Neural cell (in vitro differentiated cells): ENCODE measurements around the gene KLHL3. TPM values are rescaled to one million over a fixed set of nuclear protein-coding genes. Genes with fewer than 3 reads are reported as not detected.

ENCODE experiments used
- H2AFZ ChIP-seq: fragments of 200-600, 300-800 bp; sonication (generic), shearing (Covaris generic); 2 replicates; pipeline ENCODE4 v1.6.0; 2014; ENCODE audit warnings: low read depth, mild to moderate bottlenecking, antibody characterized with exemption, low read length, moderate library complexity
- H3F3A ChIP-seq: fragments of 200-600 bp; shearing (Covaris generic); 2 replicates; pipeline ENCODE4 v1.6.1; 2016; ENCODE audit warnings: mild to moderate bottlenecking, moderate library complexity, mixed read lengths, antibody characterized with exemption, low read length; ENCODE audit not compliant: insufficient read depth, poor library complexity, severe bottlenecking
- H3K27ac ChIP-seq: fragments of 200-600, 300-800 bp; sonication (generic), shearing (Covaris generic); 2 replicates; pipeline ENCODE4 v1.5.1; 2014; ENCODE audit warnings: mild to moderate bottlenecking, low read length, moderate library complexity
- H3K27me3 ChIP-seq: fragments of 300-800, 200-600 bp; sonication (generic), shearing (Covaris generic); 2 replicates; pipeline ENCODE4 v1.6.0; 2014; ENCODE audit warnings: mild to moderate bottlenecking, low read depth, low read length, moderate library complexity; ENCODE audit not compliant: insufficient read depth
- H3K36me3 ChIP-seq: fragments of 300-800, 200-600 bp; sonication (generic), shearing (Covaris generic); 2 replicates; pipeline ENCODE4 v1.5.1; 2014; ENCODE audit warnings: mild to moderate bottlenecking, antibody characterized with exemption, low read length, moderate library complexity; ENCODE audit not compliant: insufficient read depth
- H3K4me2 ChIP-seq: fragments of 300-800, 200-600 bp; sonication (generic), shearing (Covaris generic); 2 replicates; pipeline ENCODE4 v1.6.0; 2014; ENCODE audit warnings: mild to moderate bottlenecking, low read length
- H3K4me3 ChIP-seq: fragments of 300-800, 200-600 bp; sonication (generic), shearing (Covaris generic); 2 replicates; pipeline ENCODE4 v1.5.1; 2014; ENCODE audit warnings: mild to moderate bottlenecking, low read length, moderate library complexity
- H3K79me2 ChIP-seq: fragments of 200-600 bp; shearing (Covaris generic); replicated peaks from 2 replicates; pipeline ENCODE4 v1.6.0; 2014; ENCODE audit warnings: mild to moderate bottlenecking, low read length, moderate library complexity; ENCODE audit not compliant: insufficient read depth
- H3K9ac ChIP-seq: fragments of 300-800, 200-600 bp; sonication (generic), shearing (Covaris generic); 2 replicates; pipeline ENCODE4 v1.6.1; 2016; ENCODE audit warnings: mild to moderate bottlenecking, low read length, mixed read lengths
- H3K9me2 ChIP-seq: fragments of 200-600 bp; shearing (Covaris generic); 2 replicates; pipeline ENCODE4 v1.6.1; 2016; ENCODE audit warnings: mild to moderate bottlenecking, low read length, mixed read lengths; ENCODE audit not compliant: insufficient read depth
- H3K9me3 ChIP-seq: fragments of 200-600, 300-800 bp; sonication (generic), shearing (Covaris generic); 2 replicates; pipeline ENCODE4 v1.6.1; 2016; ENCODE audit warnings: mild to moderate bottlenecking, mixed run types, low read length, moderate library complexity, mixed read lengths
- H4K20me1 ChIP-seq: fragments of 200-600 bp; shearing (Covaris generic); 2 replicates; pipeline ENCODE4 v1.6.1; 2016; ENCODE audit warnings: mild to moderate bottlenecking, mixed run types; ENCODE audit not compliant: insufficient read depth
- EP300 ChIP-seq: fragments of 450-650 bp; conservative IDR thresholded peaks from 2 replicates; pipeline ENCODE4 v1.6.1; 2014; ENCODE audit warnings: antibody characterized with exemption, mild to moderate bottlenecking, moderate library complexity; ENCODE audit not compliant: poor library complexity, severe bottlenecking
- MXI1 ChIP-seq: fragments of 450-650 bp; conservative IDR thresholded peaks from 2 replicates; pipeline ENCODE4 v1.6.1; 2014; ENCODE audit warnings: antibody characterized with exemption, mild to moderate bottlenecking; ENCODE audit not compliant: poor library complexity, severe bottlenecking
- POLR2AphosphoS5 ChIP-seq: IDR thresholded peaks from 2 replicates; pipeline ENCODE4 v1.6.1; 2012
- polyA plus RNA-seq: library from polyadenylated mRNA; depleted of rRNA; stranded (reverse); fragments of >200 nt; gene quantifications from 2 replicates; pipeline ENCODE4 v1.2.3, GENCODE V29; 2014
- TF ChIP-seq, protein P1 (sequence below): IDR thresholded peaks from 2 replicates; pipeline ENCODE4 v1.6.1; 2012; ENCODE audit warnings: borderline replicate concordance

The KLHL3 gene
- polyA plus RNA-seq, 1 donor from 2014 or later: 12.9 TPM

DNA sequence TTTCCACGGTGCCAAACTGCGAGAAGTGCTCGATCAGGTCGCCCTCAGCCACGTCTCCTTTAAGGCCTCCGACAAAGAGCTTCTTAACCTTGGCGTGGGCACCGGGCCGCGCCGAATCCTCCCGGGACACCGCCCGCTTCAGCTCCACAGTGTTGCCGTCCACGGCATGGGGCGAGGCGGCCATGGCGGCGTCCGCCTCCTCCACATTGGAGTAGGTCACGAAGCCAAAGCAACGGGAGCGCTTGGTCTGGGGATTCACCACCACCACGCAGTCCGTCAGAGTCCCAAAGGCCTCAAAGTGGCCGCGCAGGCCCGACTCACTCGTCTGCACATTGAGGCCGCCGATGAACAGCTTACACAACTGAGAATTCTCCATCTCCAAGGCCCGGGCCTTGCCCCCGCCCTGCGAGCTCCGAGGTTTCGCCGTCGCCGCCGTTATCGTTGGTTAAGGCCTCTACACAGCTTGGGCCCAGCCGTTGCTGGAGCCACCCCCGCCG lies 17.9 kb upstream of the KLHL3 start:
- H4K20me1 ChIP-seq: peaks cover 41% of the 10 kb centered on the region
- peak overlapping the region; percentile 100 for H3K9ac ChIP-seq
- H2AFZ ChIP-seq: peak overlapping the region; percentile 40

DNA sequence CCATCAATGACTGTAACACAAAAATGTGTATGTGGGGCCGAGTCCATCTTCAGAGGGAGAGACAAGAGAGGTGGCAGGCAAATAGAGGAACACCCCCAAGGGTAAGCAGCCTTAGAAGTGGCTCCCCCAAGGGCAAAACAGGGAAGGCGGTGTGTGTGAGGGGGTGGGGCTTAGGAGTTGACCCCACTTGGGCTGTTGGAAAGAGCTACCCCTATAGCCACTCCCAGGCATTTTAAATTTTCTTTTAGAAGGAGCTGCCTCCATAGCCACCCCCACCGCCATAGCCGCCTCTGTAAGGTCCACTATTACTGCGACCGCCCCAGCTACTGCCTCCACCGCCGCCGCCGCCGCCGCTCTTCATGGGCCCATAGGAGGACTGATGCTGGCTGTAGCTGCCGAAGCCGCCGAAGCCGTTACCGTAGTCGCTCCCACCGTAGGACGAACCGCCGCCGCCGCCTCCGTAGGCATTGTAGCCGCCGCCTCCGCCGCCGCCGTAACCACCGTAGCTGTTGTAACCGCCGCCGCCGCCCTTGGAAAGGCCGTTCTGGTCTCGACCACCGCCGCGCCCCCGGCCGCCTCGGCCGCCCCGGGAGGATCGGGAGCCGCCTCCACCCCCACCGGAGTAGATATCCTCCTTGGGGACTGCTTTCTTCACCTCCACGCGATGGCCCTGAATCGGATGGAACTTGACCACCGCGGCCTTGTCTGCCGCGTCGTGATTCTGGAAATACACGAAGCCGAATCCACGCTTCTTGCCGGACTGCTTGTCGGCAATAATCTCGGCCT lies 17.2 kb upstream of the KLHL3 start:
- Histone ChIP-seq H3K27ac (peak overlapping the region; percentile 99), H3K27me3 (no peaks in the 10 kb centered on the region), H3K9ac (peak overlapping the region; percentile 100), H2AFZ (no peak overlapping the region), H3K79me2 (peaks cover 53% of the 10 kb centered on the region), H3K36me3 (peaks cover 3% of the 10 kb centered on the region), H3K9me2 (no peaks in the 10 kb centered on the region), H3K4me3 (peak overlapping the region; percentile 73), H3K9me3 (no peaks in the 10 kb centered on the region), H4K20me1 (peaks cover 41% of the 10 kb centered on the region), H3F3A (no peaks in the 10 kb centered on the region), H3K4me2 (peak overlapping the region; percentile 99)
- peak; percentile 14 for TF ChIP-seq MXI1
- TF ChIP-seq, protein P1, sequence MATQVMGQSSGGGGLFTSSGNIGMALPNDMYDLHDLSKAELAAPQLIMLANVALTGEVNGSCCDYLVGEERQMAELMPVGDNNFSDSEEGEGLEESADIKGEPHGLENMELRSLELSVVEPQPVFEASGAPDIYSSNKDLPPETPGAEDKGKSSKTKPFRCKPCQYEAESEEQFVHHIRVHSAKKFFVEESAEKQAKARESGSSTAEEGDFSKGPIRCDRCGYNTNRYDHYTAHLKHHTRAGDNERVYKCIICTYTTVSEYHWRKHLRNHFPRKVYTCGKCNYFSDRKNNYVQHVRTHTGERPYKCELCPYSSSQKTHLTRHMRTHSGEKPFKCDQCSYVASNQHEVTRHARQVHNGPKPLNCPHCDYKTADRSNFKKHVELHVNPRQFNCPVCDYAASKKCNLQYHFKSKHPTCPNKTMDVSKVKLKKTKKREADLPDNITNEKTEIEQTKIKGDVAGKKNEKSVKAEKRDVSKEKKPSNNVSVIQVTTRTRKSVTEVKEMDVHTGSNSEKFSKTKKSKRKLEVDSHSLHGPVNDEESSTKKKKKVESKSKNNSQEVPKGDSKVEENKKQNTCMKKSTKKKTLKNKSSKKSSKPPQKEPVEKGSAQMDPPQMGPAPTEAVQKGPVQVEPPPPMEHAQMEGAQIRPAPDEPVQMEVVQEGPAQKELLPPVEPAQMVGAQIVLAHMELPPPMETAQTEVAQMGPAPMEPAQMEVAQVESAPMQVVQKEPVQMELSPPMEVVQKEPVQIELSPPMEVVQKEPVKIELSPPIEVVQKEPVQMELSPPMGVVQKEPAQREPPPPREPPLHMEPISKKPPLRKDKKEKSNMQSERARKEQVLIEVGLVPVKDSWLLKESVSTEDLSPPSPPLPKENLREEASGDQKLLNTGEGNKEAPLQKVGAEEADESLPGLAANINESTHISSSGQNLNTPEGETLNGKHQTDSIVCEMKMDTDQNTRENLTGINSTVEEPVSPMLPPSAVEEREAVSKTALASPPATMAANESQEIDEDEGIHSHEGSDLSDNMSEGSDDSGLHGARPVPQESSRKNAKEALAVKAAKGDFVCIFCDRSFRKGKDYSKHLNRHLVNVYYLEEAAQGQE: no peak
- no peak for TF ChIP-seq EP300

More for the DNA sequence above, 17.9 kb upstream of the KLHL3 start:
- Histone ChIP-seq H3K4me2 (no peak overlapping the region), H3K9me3 (no peaks in the 10 kb centered on the region), H3K9me2 (no peaks in the 10 kb centered on the region), H3K79me2 (peaks cover 53% of the 10 kb centered on the region), H3K36me3 (peaks cover 3% of the 10 kb centered on the region), H3K4me3 (peak overlapping the region; percentile 73), H3K27ac (peak overlapping the region; percentile 99), H3K27me3 (no peaks in the 10 kb centered on the region), H3F3A (no peaks in the 10 kb centered on the region)
- TF ChIP-seq MXI1 (peak; percentile 23), POLR2AphosphoS5 (no peak)
- TF ChIP-seq, protein P1: no peak
